GM12878 (cell line): Measurements from ENCODE around the gene RPS26. TPM values are rescaled to one million over a fixed set of nuclear protein-coding genes. Genes with fewer than 3 reads are reported as not detected.
"Not testable (repeated sequence)": the region's sequence is repeated elsewhere in the genome, so short reads cannot be mapped to it uniquely, and the experiment has no call there.

ENCODE experiments used
- ATAC-seq: fragments of 200-7000 bp; cut with Tn5 transposase; 3 replicates; pipeline ENCODE4 v1.9.1; 2020; ENCODE audit warnings: mild to moderate bottlenecking, moderate library complexity
- BruUV-seq: library from RNA; stranded (reverse); fragments of 400-500 nt; replicated peaks from 2 replicates; lab custom pipeline; 2021; lab: Mats Ljungman, UMichigan
- CTCF ChIA-PET: fragments of 300-600 bp; sonication (Branson Sonifier 250); formaldehyde crosslinking; extraction: SDS; loops from one replicate; lab custom pipeline; 2021; ENCODE audit warnings: inconsistent platforms; lab: Yijun Ruan, JAX
- POLR2A ChIA-PET: fragments of 350-600 bp; formaldehyde crosslinking; extraction: SDS; loops from one replicate; lab custom pipeline; 2021; ENCODE audit warnings: inconsistent platforms; lab: Charles Lee
- RAD21 ChIA-PET: fragments of 300-600 bp; sonication (Branson Sonifier 250); formaldehyde crosslinking; loops from one replicate; lab custom pipeline; 2023; ENCODE audit warnings: antibody characterized with exemption; ENCODE audit not compliant: unreplicated experiment; lab: Charles Lee
- SMC1A ChIA-PET: fragments of 300-600 bp; sonication (Branson Sonifier 250); formaldehyde crosslinking; loops from one replicate; lab custom pipeline; 2023; ENCODE audit not compliant: unreplicated experiment, uncharacterized antibody; lab: Charles Lee
- DNase-seq: peaks from one replicate; pipeline ENCODE4 v3.0.0-alpha.2; 2011; ENCODE audit warnings: low read depth, low spot score
- FAIRE-seq: peaks from 3 replicates; lab custom pipeline; 2011; peaks lifted over from hg19 to GRCh38; lab: Jason Lieb, UNC
- H2AFZ ChIP-seq: 2 replicates; pipeline ENCODE4 v1.6.0; 2011; ENCODE audit warnings: low read depth, low read length, control low read depth; ENCODE audit not compliant: control insufficient read depth
- H3K27ac ChIP-seq: 2 replicates; pipeline ENCODE4 v1.5.1; 2011; ENCODE audit warnings: control low read depth; ENCODE audit not compliant: control insufficient read depth, insufficient read depth
- H3K27me3 ChIP-seq, 2 experiments: replicated peaks in 1 of 2; 2 replicates each; pipeline versions ENCODE4 v1.6.0 to v1.6.1; 2011; ENCODE audit warnings: low read length in 1 of 2; ENCODE audit not compliant: control insufficient read depth in 2 of 2, insufficient read depth in 2 of 2
- H3K36me3 ChIP-seq, 2 experiments: 2 replicates each; pipeline ENCODE4 v1.5.1; 2011; ENCODE audit warnings: low read length in 1 of 2; ENCODE audit not compliant: control insufficient read depth in 2 of 2, insufficient read depth in 2 of 2
- H3K4me1 ChIP-seq: 2 replicates; pipeline ENCODE4 v1.6.1; 2011; ENCODE audit warnings: mild to moderate bottlenecking, low read length, moderate library complexity, mixed read lengths; ENCODE audit not compliant: control insufficient read depth, insufficient read depth
- H3K4me2 ChIP-seq: 2 replicates; pipeline ENCODE4 v1.6.0; 2011; ENCODE audit warnings: control low read depth; ENCODE audit not compliant: control insufficient read depth, insufficient read depth
- H3K4me3 ChIP-seq: fragments of 200-600 bp; sonication (generic); 2 replicates; pipeline ENCODE4 v1.5.1; 2016
- H3K79me2 ChIP-seq: 2 replicates; pipeline ENCODE4 v1.6.0; 2011; ENCODE audit warnings: low read length; ENCODE audit not compliant: control insufficient read depth, insufficient read depth
- H3K9ac ChIP-seq: 2 replicates; pipeline ENCODE4 v1.8.0; 2011; ENCODE audit warnings: low read length, control low read depth, mixed read lengths; ENCODE audit not compliant: control insufficient read depth, insufficient read depth
- H3K9me3 ChIP-seq: replicated peaks from 3 replicates; pipeline ENCODE4 v1.5.1; 2011; ENCODE audit warnings: mild to moderate bottlenecking, low read length; ENCODE audit not compliant: control insufficient read depth, insufficient read depth
- H4K20me1 ChIP-seq: 2 replicates; pipeline ENCODE4 v1.6.0; 2011; ENCODE audit not compliant: control insufficient read depth, insufficient read depth
- ASH2L ChIP-seq: fragments of 300-600, 200-600 bp; sonication (generic); IDR thresholded peaks from 2 replicates; pipeline ENCODE4 v1.6.1; 2017; ENCODE audit warnings: low read depth, mild to moderate bottlenecking, borderline replicate concordance
- SREBF2 ChIP-seq: IDR thresholded peaks from 2 replicates; pipeline ENCODE4 v1.6.1; 2012; ENCODE audit warnings: mild to moderate bottlenecking, low read length
- WGBS: methylation state at CpG from one replicate; pipeline ENCODE4 v1.1.6; 2016; ENCODE audit warnings: low lambda C conversion rate; ENCODE audit not compliant: insufficient replicate concordance, insufficient coverage; ENCODE audit errors: missing lambda C conversion rate; 5-methylcytosine and 5-hydroxymethylcytosine counted together
- in situ Hi-C: fragments of 300-500 bp; cut with MboI; formaldehyde crosslinking; loops from 9 replicates; pipeline ENCODE4 v1.14.3; 2018; ENCODE audit warnings: mixed read lengths
- intact Hi-C: fragments of 100-400 bp; cut with micrococcal nuclease; formaldehyde crosslinking; loops from one replicate; pipeline ENCODE4 v1.14.2; 2022; ENCODE audit not compliant: unreplicated experiment
- polyA plus RNA-seq, 11 experiments: library from polyadenylated mRNA; depleted of rRNA in 4 of 11; unstranded in 6 of 11; stranded (reverse) in 5 of 11; fragments of >200 nt; fragmentation: Nextera tagmentation in 4 of 11; fragmentation: Illumina TruSeq in 1 of 11; extraction: Ambion mirVana in 4 of 11; extraction: Trizol in 1 of 11; gene quantifications; 1 replicate in 1 of 11; 2 replicates in 10 of 11; pipeline versions ENCODE4 v1.2.1 to v1.2.3, GENCODE V29; 2011 to 2016; ENCODE audit warnings: inconsistent platforms in 2 of 11, missing spikeins in 2 of 11, low read depth in 1 of 11
- total RNA-seq, 4 experiments: library from RNA; depleted of rRNA in 3 of 4; stranded (reverse); fragments of >200 nt in 3 of 4; fragmentation: Illumina TruSeq in 1 of 4; extraction: Trizol in 1 of 4; gene quantifications; 2 replicates each; pipeline versions ENCODE4 v1.2.1 to v1.2.3, GENCODE V29; 2013 to 2021

RPS26 gene
- total and polyA plus RNA-seq, 10 of the 15 experiments (the other 5 are each of a cell fraction or from before 2014, with no cell fraction given), result 75.5 to 3,147 (median 881) TPM

GRCh38 chr12:56074396-56074795, 32.7 kb downstream of the RPS26 start:
- no peak overlapping the region for H2AFZ ChIP-seq
- no TSS peak for BruUV-seq
- no peak overlapping the region for H3K4me3 ChIP-seq
- FAIRE-seq (no peak), ATAC-seq (no peak), DNase-seq (no peak)
- H3K79me2 ChIP-seq, result no peaks in the 10 kb centered on the region
- no peaks in the 10 kb centered on the region for H3K36me3 ChIP-seq
- no peak for TF ChIP-seq ASH2L
- no peak for TF ChIP-seq SREBF2
- RAD21 ChIA-PET, result no interaction called here
- WGBS, result 48% methylated on average over 5 of the region's 5 CpGs
- H3K4me2 ChIP-seq, result no peak overlapping the region
- no peaks in the 10 kb centered on the region for H3K9me3 ChIP-seq
- SMC1A ChIA-PET, result no interaction called here
- intact Hi-C loops, result no loop called here
- in situ Hi-C loops, result no loop called here
- peaks cover 0 to 3% of the 10 kb centered on the region in 2 experiments; a peak in 2 of 4 replicates for H3K27me3 ChIP-seq
- H3K4me1 ChIP-seq, result no peaks in the 10 kb centered on the region
- POLR2A ChIA-PET, result interaction anchor here (0.5 kb wide), 1 partner anchor 30 kb away, joined by 3 read pairs; no protein-coding TSS in a partner anchor
- H3K27ac ChIP-seq, result no peak overlapping the region
- H4K20me1 ChIP-seq, result no peaks in the 10 kb centered on the region
- CTCF ChIA-PET, result no interaction called here
- H3K9ac ChIP-seq, result no peak overlapping the region

GRCh38 chr12:56077966-56078365, 36.2 kb downstream of the RPS26 start:
- H3K36me3 ChIP-seq, RAD21 ChIA-PET, in situ Hi-C loops, H3K4me1 ChIP-seq, H3K9me3 ChIP-seq, H3K4me3 ChIP-seq, ATAC-seq, H3K4me2 ChIP-seq, SMC1A ChIA-PET, H3K79me2 ChIP-seq, FAIRE-seq, H4K20me1 ChIP-seq, intact Hi-C loops, BruUV-seq, H2AFZ ChIP-seq, DNase-seq, H3K9ac ChIP-seq, H3K27ac ChIP-seq: not testable (repeated sequence)
- peaks cover 9 to 15% of the 10 kb centered on the region in 2 experiments; a peak in 3 of 4 replicates for H3K27me3 ChIP-seq
- ChIA-PET POLR2A (interaction anchor here (0.6 to 0.9 kb wide), 4 partner anchors 10 to 81 kb away, joined by 3 to 4 read pairs (median 4); no protein-coding TSS in a partner anchor), CTCF (interaction anchor here (0.7 kb wide), 1 partner anchor 79 kb away, joined by 3 read pairs; no protein-coding TSS in a partner anchor)
- 42% methylated on average over 9 of the region's 9 CpGs for WGBS
